ENCODE data around the gene IFNW1. TPM values are rescaled to one million over a fixed set of nuclear protein-coding genes. Genes with fewer than 3 reads are reported as not detected.
A peak's percentile ranks its signal among the peaks of the same experiment; 100 is the strongest.

IFNW1 gene
- total and polyA plus RNA-seq, 2 experiments from 2014 or later, result not detected

DNA sequence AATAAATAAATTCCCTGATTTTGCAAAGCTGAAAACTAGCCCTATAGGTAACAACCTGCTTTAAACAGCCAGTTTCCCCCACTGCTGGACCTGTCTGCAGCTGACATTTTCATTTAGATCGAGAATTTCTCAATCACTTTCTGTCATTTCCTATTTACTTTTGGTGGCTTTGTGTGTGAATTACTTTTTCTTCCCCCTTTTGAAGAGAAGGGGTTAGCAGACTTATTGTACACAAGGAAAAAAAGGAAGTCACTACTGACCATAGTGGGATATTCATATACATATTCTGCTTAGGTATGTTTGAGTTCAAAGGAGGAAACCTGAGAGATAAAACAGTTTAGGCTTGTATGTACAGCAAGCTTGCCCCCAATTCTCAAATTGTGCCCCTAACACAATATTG, 36.8 kb downstream of the IFNW1 start:
- H3K4me3 ChIP-seq, result no peak overlapping the region
- H3K36me3 ChIP-seq (replicated peaks; ENCODE audit: insufficient read depth, low read depth), result no peaks in the 10 kb centered on the region
- H3K79me2 ChIP-seq, result no peaks in the 10 kb centered on the region
- no peaks in the 10 kb centered on the region for H3K4me1 ChIP-seq (ENCODE audit: insufficient read depth)
- DNase-seq (ENCODE audit: low spot score), result no peak
- no peaks in the 10 kb centered on the region for H3K9me2 ChIP-seq (replicated peaks; ENCODE audit: insufficient read depth)
- TF ChIP-seq EZH2phosphoT487 (IDR thresholded peaks at IDR 0.05; ENCODE audit: low read depth, severe bottlenecking, unreplicated experiment) (no peak), EZH2 (IDR thresholded peaks at IDR 0.05; ENCODE audit: borderline replicate concordance) (no peak)
- TF ChIP-seq, protein P1, sequence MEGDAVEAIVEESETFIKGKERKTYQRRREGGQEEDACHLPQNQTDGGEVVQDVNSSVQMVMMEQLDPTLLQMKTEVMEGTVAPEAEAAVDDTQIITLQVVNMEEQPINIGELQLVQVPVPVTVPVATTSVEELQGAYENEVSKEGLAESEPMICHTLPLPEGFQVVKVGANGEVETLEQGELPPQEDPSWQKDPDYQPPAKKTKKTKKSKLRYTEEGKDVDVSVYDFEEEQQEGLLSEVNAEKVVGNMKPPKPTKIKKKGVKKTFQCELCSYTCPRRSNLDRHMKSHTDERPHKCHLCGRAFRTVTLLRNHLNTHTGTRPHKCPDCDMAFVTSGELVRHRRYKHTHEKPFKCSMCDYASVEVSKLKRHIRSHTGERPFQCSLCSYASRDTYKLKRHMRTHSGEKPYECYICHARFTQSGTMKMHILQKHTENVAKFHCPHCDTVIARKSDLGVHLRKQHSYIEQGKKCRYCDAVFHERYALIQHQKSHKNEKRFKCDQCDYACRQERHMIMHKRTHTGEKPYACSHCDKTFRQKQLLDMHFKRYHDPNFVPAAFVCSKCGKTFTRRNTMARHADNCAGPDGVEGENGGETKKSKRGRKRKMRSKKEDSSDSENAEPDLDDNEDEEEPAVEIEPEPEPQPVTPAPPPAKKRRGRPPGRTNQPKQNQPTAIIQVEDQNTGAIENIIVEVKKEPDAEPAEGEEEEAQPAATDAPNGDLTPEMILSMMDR (IDR thresholded peaks at IDR 0.05; ENCODE audit: poor library complexity), result no peak
- H4K20me1 ChIP-seq (ENCODE audit: insufficient read depth, poor library complexity, severe bottlenecking), result no peaks in the 10 kb centered on the region
- WGBS (ENCODE audit: low lambda C conversion rate, missing lambda C conversion rate), result 71% methylated on average over 1 of the region's 1 CpG
- H3K9me3 ChIP-seq (ENCODE audit: low read depth), result no peaks in the 10 kb centered on the region
- no peak overlapping the region for H3K27ac ChIP-seq
- H2AFZ ChIP-seq, result no peak overlapping the region
- no peaks in the 10 kb centered on the region for H3K27me3 ChIP-seq
- no peak overlapping the region for H3K4me2 ChIP-seq

DNA sequence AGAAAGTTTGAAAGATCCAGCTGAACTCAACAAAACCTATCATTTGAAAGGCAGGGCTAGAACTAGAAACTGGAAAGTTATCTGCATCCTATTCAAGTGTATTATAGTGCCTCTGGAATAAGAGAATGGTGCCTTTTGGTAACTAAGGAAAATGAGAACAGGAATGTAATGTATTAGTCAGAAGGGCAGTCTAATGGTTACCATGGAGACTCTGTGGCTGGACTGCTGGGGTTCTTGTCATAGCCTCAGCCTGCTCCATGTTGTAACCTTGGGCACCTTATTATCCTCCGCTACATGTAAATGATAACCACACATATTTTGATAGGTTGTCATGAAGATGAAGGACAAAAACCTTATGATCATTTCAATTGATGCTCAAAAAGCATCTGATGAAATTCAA, 39.3 kb downstream of the IFNW1 start:
- no peak overlapping the region for H2AFZ ChIP-seq
- H4K20me1 ChIP-seq (ENCODE audit: insufficient read depth, poor library complexity, severe bottlenecking), result no peaks in the 10 kb centered on the region
- no peaks in the 10 kb centered on the region for H3K4me1 ChIP-seq (ENCODE audit: insufficient read depth)
- H3K9me3 ChIP-seq (ENCODE audit: low read depth), result no peaks in the 10 kb centered on the region
- no peaks in the 10 kb centered on the region for H3K79me2 ChIP-seq
- no peak overlapping the region for H3K4me3 ChIP-seq
- TF ChIP-seq EZH2phosphoT487 (IDR thresholded peaks at IDR 0.05; ENCODE audit: low read depth, severe bottlenecking, unreplicated experiment), result no peak
- H3K27ac ChIP-seq, result no peak overlapping the region
- no peak overlapping the region for H3K4me2 ChIP-seq
- no peaks in the 10 kb centered on the region for H3K27me3 ChIP-seq
- no peaks in the 10 kb centered on the region for H3K9me2 ChIP-seq (replicated peaks; ENCODE audit: insufficient read depth)
- no peaks in the 10 kb centered on the region for H3K36me3 ChIP-seq (replicated peaks; ENCODE audit: insufficient read depth, low read depth)
- no peak for DNase-seq (ENCODE audit: low spot score)
- WGBS (ENCODE audit: low lambda C conversion rate, missing lambda C conversion rate), result 95% methylated on average over 1 of the region's 1 CpG

DNA sequence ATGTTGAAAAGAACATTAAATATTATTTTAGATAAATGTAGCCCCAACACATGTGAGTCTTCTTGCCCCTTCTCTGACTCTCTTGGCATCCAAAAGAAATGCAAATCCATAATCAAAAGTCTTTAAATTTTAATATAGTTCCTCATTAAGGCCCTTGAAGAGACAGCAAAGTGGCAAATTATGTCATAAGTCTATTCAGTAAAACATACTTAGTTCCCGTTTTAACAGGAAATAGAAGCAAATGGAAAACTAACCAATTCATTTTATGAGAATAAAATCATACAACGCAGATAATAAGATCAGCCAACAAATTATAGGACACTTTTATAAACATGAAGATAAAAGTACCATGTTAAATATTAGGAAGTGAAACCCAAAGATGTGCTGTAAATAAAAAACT, 43.8 kb downstream of the IFNW1 start:
- no peaks in the 10 kb centered on the region for H3K9me3 ChIP-seq (ENCODE audit: low read depth)
- DNase-seq (ENCODE audit: low spot score), result no peak
- H3K9me2 ChIP-seq (replicated peaks; ENCODE audit: insufficient read depth), result no peaks in the 10 kb centered on the region
- H3K4me3 ChIP-seq, result no peak overlapping the region
- peaks cover 7% of the 10 kb centered on the region for H3K4me1 ChIP-seq (ENCODE audit: insufficient read depth)
- no peaks in the 10 kb centered on the region for H3K79me2 ChIP-seq
- H3K36me3 ChIP-seq (replicated peaks; ENCODE audit: insufficient read depth, low read depth), result no peaks in the 10 kb centered on the region
- no peak overlapping the region for H3K4me2 ChIP-seq
- H2AFZ ChIP-seq, result no peak overlapping the region
- 94% methylated on average over 2 of the region's 2 CpGs for WGBS (ENCODE audit: low lambda C conversion rate, missing lambda C conversion rate)
- H3K27ac ChIP-seq, result no peak overlapping the region
- TF ChIP-seq EZH2phosphoT487 (IDR thresholded peaks at IDR 0.05; ENCODE audit: low read depth, severe bottlenecking, unreplicated experiment) (no peak), EZH2 (IDR thresholded peaks at IDR 0.05; ENCODE audit: borderline replicate concordance) (no peak)
- TF ChIP-seq, protein P1 (IDR thresholded peaks at IDR 0.05; ENCODE audit: poor library complexity), result no peak
- H4K20me1 ChIP-seq (ENCODE audit: insufficient read depth, poor library complexity, severe bottlenecking), result no peaks in the 10 kb centered on the region
- H3K27me3 ChIP-seq, result no peaks in the 10 kb centered on the region

DNA sequence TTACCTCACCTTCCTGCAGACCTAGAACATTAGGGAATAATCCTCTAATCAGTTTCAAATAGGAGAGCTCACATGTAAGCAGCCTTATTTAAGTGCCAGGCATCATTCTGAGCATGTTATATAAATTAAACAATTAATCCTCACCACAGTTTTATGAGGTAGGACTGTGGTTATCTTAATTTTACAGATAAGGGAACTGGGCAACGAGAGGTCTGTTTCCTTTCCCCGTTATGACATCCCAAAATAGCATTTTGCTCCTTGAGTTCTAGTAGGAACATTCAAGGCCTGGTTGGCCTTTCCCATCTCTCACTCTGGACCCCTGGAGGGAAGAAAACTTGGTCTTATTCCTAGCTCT, 44.8 kb downstream of the IFNW1 start:
- H3K27ac ChIP-seq, result peak overlapping the region; percentile 70
- no peaks in the 10 kb centered on the region for H3K36me3 ChIP-seq (replicated peaks; ENCODE audit: insufficient read depth, low read depth)
- peaks cover 7% of the 10 kb centered on the region for H3K4me1 ChIP-seq (ENCODE audit: insufficient read depth)
- no peaks in the 10 kb centered on the region for H3K9me2 ChIP-seq (replicated peaks; ENCODE audit: insufficient read depth)
- 35% methylated on average over 2 of the region's 2 CpGs for WGBS (ENCODE audit: low lambda C conversion rate, missing lambda C conversion rate)
- no peaks in the 10 kb centered on the region for H4K20me1 ChIP-seq (ENCODE audit: insufficient read depth, poor library complexity, severe bottlenecking)
- no peak overlapping the region for H3K4me3 ChIP-seq
- H3K79me2 ChIP-seq, result no peaks in the 10 kb centered on the region
- H3K4me2 ChIP-seq, result peak overlapping the region; percentile 58
- peak overlapping the region; percentile 39 for H2AFZ ChIP-seq
- no peak for DNase-seq (ENCODE audit: low spot score)
- TF ChIP-seq EZH2phosphoT487 (IDR thresholded peaks at IDR 0.05; ENCODE audit: low read depth, severe bottlenecking, unreplicated experiment), result no peak
- TF ChIP-seq EZH2 (IDR thresholded peaks at IDR 0.05; ENCODE audit: borderline replicate concordance), result no peak
- TF ChIP-seq, protein P1 (IDR thresholded peaks at IDR 0.05; ENCODE audit: poor library complexity), result no peak
- no peaks in the 10 kb centered on the region for H3K9me3 ChIP-seq (ENCODE audit: low read depth)
- H3K27me3 ChIP-seq, result no peaks in the 10 kb centered on the region
